Naive thymus-derived CD4-positive, alpha-beta T cell (primary cell): Measurements from ENCODE around the gene KCNIP3. TPM values are rescaled to one million over a fixed set of nuclear protein-coding genes. Genes with fewer than 3 reads are reported as not detected.

Source experiments
- ATAC-seq: fragments of 150-1000 bp; cut with Tn5 transposase; 2 replicates; pipeline ENCODE4 v1.10.0; 2021; ENCODE audit warnings: mild to moderate bottlenecking, moderate library complexity
- CTCF ChIA-PET: fragments of 350-600 bp; sonication (Branson Sonifier 250); formaldehyde crosslinking; loops from one replicate; lab custom pipeline; 2021; ENCODE audit warnings: antibody characterized with exemption; lab: Charles Lee
- POLR2A ChIA-PET: fragments of 350-600 bp; sonication (Branson Sonifier 250); formaldehyde crosslinking; loops from one replicate; lab custom pipeline; 2021; ENCODE audit warnings: antibody characterized with exemption, inconsistent platforms; lab: Charles Lee
- DNase-seq, 9 donors: peaks; one replicate each; pipeline versions ENCODE4 v3.0.0 to v3.0.0-alpha.2; 2020 to 2022; ENCODE audit warnings: mixed read lengths in 1 of 9
- H3K27ac ChIP-seq: one replicate; pipeline ENCODE4 v1.7.0; 2013; ENCODE audit warnings: mild to moderate bottlenecking, low read depth, low read length, moderate library complexity
- H3K27me3 ChIP-seq, 2 donors: one replicate each; pipeline ENCODE4 v1.7.0; 2013; ENCODE audit warnings: low read length in 2 of 2, mild to moderate bottlenecking in 2 of 2, moderate library complexity in 2 of 2; ENCODE audit not compliant: control insufficient read depth in 2 of 2, insufficient read depth in 2 of 2
- H3K36me3 ChIP-seq, 3 experiments: 1 replicate in 2 of 3; 2 replicates in 1 of 3; pipeline ENCODE4 v1.7.0; 2013; ENCODE audit warnings: low read length in 3 of 3, mild to moderate bottlenecking in 3 of 3, moderate library complexity in 1 of 3; ENCODE audit not compliant: insufficient read depth in 3 of 3, control insufficient read depth in 2 of 3
- H3K4me1 ChIP-seq, 2 donors: one replicate each; pipeline ENCODE4 v1.7.0; 2013; ENCODE audit warnings: low read length in 2 of 2, mild to moderate bottlenecking in 2 of 2, moderate library complexity in 1 of 2; ENCODE audit not compliant: control insufficient read depth in 2 of 2, insufficient read depth in 2 of 2
- H3K4me3 ChIP-seq: 2 replicates; pipeline ENCODE4 v1.7.0; 2013; ENCODE audit warnings: mild to moderate bottlenecking, low read length
- H3K9me3 ChIP-seq, 3 experiments: 1 replicate in 2 of 3; 2 replicates in 1 of 3; pipeline ENCODE4 v1.7.0; 2013; ENCODE audit warnings: low read length in 3 of 3; ENCODE audit not compliant: control insufficient read depth in 2 of 3
- H3K27ac Mint-ChIP-seq, 9 donors: one replicate each; pipeline ENCODE4 v1.8.0; 2020 to 2022; ENCODE audit warnings: mixed read lengths in 9 of 9, mild to moderate bottlenecking in 8 of 9, moderate library complexity in 5 of 9, inconsistent platforms in 2 of 9
- H3K27me3 Mint-ChIP-seq, 5 donors: one replicate each; pipeline ENCODE4 v1.8.0; 2021 to 2022; ENCODE audit warnings: mixed read lengths in 5 of 5, mild to moderate bottlenecking in 1 of 5
- H3K36me3 Mint-ChIP-seq, 5 donors: one replicate each; pipeline ENCODE4 v1.8.0; 2020 to 2022; ENCODE audit warnings: mixed read lengths in 5 of 5, mild to moderate bottlenecking in 3 of 5, inconsistent platforms in 1 of 5
- H3K4me1 Mint-ChIP-seq, 7 donors: one replicate each; pipeline ENCODE4 v1.8.0; 2020 to 2022; ENCODE audit warnings: mixed read lengths in 7 of 7, mild to moderate bottlenecking in 3 of 7, inconsistent platforms in 1 of 7
- H3K4me3 Mint-ChIP-seq, 10 donors: one replicate each; pipeline ENCODE4 v1.8.0; 2020 to 2022; ENCODE audit warnings: mild to moderate bottlenecking in 10 of 10, mixed read lengths in 10 of 10, moderate library complexity in 6 of 10, inconsistent platforms in 2 of 10
- H3K9me3 Mint-ChIP-seq, 11 donors: one replicate each; pipeline ENCODE4 v1.8.0; 2020 to 2022; ENCODE audit warnings: mixed read lengths in 11 of 11, mild to moderate bottlenecking in 4 of 11, inconsistent platforms in 1 of 11, moderate library complexity in 1 of 11
- intact Hi-C, 2 donors: fragments of 100-400 bp; cut with micrococcal nuclease; formaldehyde crosslinking; loops; one replicate each; pipeline ENCODE4 v1.15.1; 2023
- polyA plus RNA-seq, 2 donors: library from polyadenylated mRNA; unstranded; fragments of 300-500 nt; fragmentation: Illumina TruSeq; gene quantifications; one replicate each; pipeline ENCODE4 v1.2.3, GENCODE V29; 2021
- total RNA-seq, 6 experiments: library from RNA in 5 of 6; stranded (reverse) in 5 of 6; gene quantifications; 1 replicate in 5 of 6; 2 replicates in 1 of 6; pipeline ENCODE4 v1.2.3 and lab custom pipeline; 2021 to 2026

The KCNIP3 gene
- total and polyA plus RNA-seq, 7 experiments from 2014 or later = 1.0 TPM; not detected in 6

- Histone ChIP-seq H3K9me3 (no peaks in the 10 kb centered on the region), H3K27me3 (no peaks in the 10 kb centered on the region), H3K4me3 (no peak overlapping the region), H3K27ac (no peak overlapping the region), H3K4me1 (no peaks in the 10 kb centered on the region), H3K36me3 (no peaks in the 10 kb centered on the region)
- ChIA-PET CTCF (no interaction called here), POLR2A (no interaction called here)
- Mint-ChIP-seq H3K4me1 (no peaks in the 10 kb centered on the region), H3K27ac (no peak overlapping the region), H3K9me3 (peaks cover 0 to under 1% (median 0%) of the 10 kb centered on the region in 11 donors), H3K27me3 (no peaks in the 10 kb centered on the region), H3K4me3 (no peak overlapping the region), H3K36me3 (no peaks in the 10 kb centered on the region)
- DNase-seq (no peak), ATAC-seq (no peak)
- intact Hi-C loops = no loop called here
Measured at GRCh38 chr2:95278637-95279225, 18.4 kb upstream of the KCNIP3 start.

GRCh38 chr2:95279435-95280035, 17.6 kb upstream of the KCNIP3 start:
- no peak for ATAC-seq
- no peaks in the 10 kb centered on the region for H3K4me1 Mint-ChIP-seq
- Histone ChIP-seq H3K36me3 (no peaks in the 10 kb centered on the region), H3K4me1 (no peaks in the 10 kb centered on the region), H3K27me3 (no peaks in the 10 kb centered on the region), H3K4me3 (no peak overlapping the region), H3K27ac (no peak overlapping the region), H3K9me3 (no peaks in the 10 kb centered on the region)
- DNase-seq = no peak
- H3K27me3 Mint-ChIP-seq = no peaks in the 10 kb centered on the region
- H3K4me3 Mint-ChIP-seq = no peak overlapping the region
- H3K36me3 Mint-ChIP-seq = no peaks in the 10 kb centered on the region
- ChIA-PET CTCF (no interaction called here), POLR2A (no interaction called here)
- intact Hi-C loops = no loop called here
- H3K27ac Mint-ChIP-seq = no peak overlapping the region
- peaks cover 0 to 2% (median 0%) of the 10 kb centered on the region in 11 donors for H3K9me3 Mint-ChIP-seq

DNA sequence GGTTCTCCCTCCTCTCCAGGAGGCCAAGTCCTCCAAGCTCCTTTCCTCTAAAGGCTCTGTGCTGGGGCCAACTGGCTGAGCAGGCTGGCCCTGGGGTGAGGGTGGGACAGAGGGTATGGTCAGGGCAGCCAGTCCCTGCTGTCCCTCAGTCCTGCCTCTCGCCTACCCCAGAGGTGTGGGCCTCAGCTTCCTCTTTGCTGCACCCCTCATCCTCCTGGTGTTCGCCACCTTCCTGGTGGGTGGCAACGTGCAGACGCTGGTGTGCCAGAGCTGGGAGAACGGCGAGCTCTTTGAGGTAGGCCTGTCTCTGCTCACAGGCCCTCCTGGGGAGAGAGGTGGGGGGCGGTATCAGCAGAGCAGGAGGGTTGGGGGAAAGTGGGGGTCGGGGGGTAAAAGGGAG, 16.1 kb upstream of the KCNIP3 start:
- Mint-ChIP-seq H3K9me3 (peaks cover 0 to 2% (median 0%) of the 10 kb centered on the region in 11 donors), H3K27me3 (no peaks in the 10 kb centered on the region), H3K36me3 (no peaks in the 10 kb centered on the region), H3K27ac (no peak overlapping the region), H3K4me3 (no peak overlapping the region), H3K4me1 (no peaks in the 10 kb centered on the region)
- CTCF ChIA-PET = no interaction called here
- Histone ChIP-seq H3K4me3 (no peak overlapping the region), H3K9me3 (no peaks in the 10 kb centered on the region), H3K27me3 (no peaks in the 10 kb centered on the region), H3K27ac (no peak overlapping the region), H3K36me3 (no peaks in the 10 kb centered on the region), H3K4me1 (no peaks in the 10 kb centered on the region)
- DNase-seq (no peak), ATAC-seq (no peak)
- intact Hi-C loops = no loop called here
- POLR2A ChIA-PET = no interaction called here

- H3K4me1 Mint-ChIP-seq = no peaks in the 10 kb centered on the region
- peaks cover 0 to 2% (median 0%) of the 10 kb centered on the region in 11 donors for H3K9me3 Mint-ChIP-seq
- H3K9me3 ChIP-seq = no peaks in the 10 kb centered on the region
- no peak for DNase-seq
- intact Hi-C loops = no loop called here
- no peak overlapping the region for H3K4me3 ChIP-seq
- no peak overlapping the region for H3K27ac Mint-ChIP-seq
- ChIA-PET CTCF (no interaction called here), POLR2A (no interaction called here)
- H3K27me3 Mint-ChIP-seq = no peaks in the 10 kb centered on the region
- H3K27me3 ChIP-seq = no peaks in the 10 kb centered on the region
- no peaks in the 10 kb centered on the region for H3K4me1 ChIP-seq
- H3K4me3 Mint-ChIP-seq = no peak overlapping the region
- no peak for ATAC-seq
- no peak overlapping the region for H3K27ac ChIP-seq
- H3K36me3 Mint-ChIP-seq = no peaks in the 10 kb centered on the region
- no peaks in the 10 kb centered on the region for H3K36me3 ChIP-seq
Measured at GRCh38 chr2:95281786-95282185, 15.4 kb upstream of the KCNIP3 start.

- ChIA-PET POLR2A (no interaction called here), CTCF (no interaction called here)
- H3K27ac ChIP-seq = no peak overlapping the region
- H3K4me3 Mint-ChIP-seq = no peak overlapping the region
- H3K36me3 ChIP-seq = no peaks in the 10 kb centered on the region
- peaks cover 0 to 2% (median 0%) of the 10 kb centered on the region in 11 donors for H3K9me3 Mint-ChIP-seq
- H3K36me3 Mint-ChIP-seq = no peaks in the 10 kb centered on the region
- DNase-seq = no peak
- H3K27me3 Mint-ChIP-seq = no peaks in the 10 kb centered on the region
- H3K4me1 ChIP-seq = no peaks in the 10 kb centered on the region
- no peaks in the 10 kb centered on the region for H3K9me3 ChIP-seq
- H3K4me3 ChIP-seq = no peak overlapping the region
- H3K27me3 ChIP-seq = no peaks in the 10 kb centered on the region
- intact Hi-C loops = no loop called here
- no peak for ATAC-seq
- no peaks in the 10 kb centered on the region for H3K4me1 Mint-ChIP-seq
- H3K27ac Mint-ChIP-seq = no peak overlapping the region
Measured at GRCh38 chr2:95282458-95282857, 14.7 kb upstream of the KCNIP3 start.

DNA sequence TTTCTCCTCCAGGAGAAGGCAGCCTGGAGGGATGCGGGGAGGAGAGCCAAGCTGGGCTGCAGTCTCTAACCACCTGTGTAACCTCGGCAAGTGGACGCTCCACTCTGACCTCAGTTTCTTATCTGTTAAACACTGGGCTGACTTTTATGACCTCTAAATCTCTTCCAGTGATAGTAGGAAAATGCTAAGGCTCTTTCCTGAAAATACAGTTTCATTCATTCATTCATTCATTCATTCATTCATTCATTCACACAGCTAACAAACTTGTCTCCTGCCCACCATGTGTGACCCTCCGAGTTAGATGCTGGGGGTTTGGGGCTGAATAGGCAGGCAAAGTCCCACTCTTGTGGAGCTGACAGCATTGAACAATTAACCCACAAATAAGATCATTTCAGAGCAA, 13.6 kb upstream of the KCNIP3 start:
- Histone ChIP-seq H3K9me3 (no peaks in the 10 kb centered on the region), H3K27ac (no peak overlapping the region), H3K4me3 (no peak overlapping the region), H3K4me1 (no peaks in the 10 kb centered on the region), H3K36me3 (no peaks in the 10 kb centered on the region), H3K27me3 (no peaks in the 10 kb centered on the region)
- H3K27ac Mint-ChIP-seq = peak overlapping the region in 1 of 9 donors; percentile 30
- H3K4me3 Mint-ChIP-seq = no peak overlapping the region
- H3K36me3 Mint-ChIP-seq = no peaks in the 10 kb centered on the region
- no peaks in the 10 kb centered on the region for H3K4me1 Mint-ChIP-seq
- ChIA-PET CTCF (no interaction called here), POLR2A (no interaction called here)
- peaks cover 0 to 2% (median 0%) of the 10 kb centered on the region in 11 donors for H3K9me3 Mint-ChIP-seq
- no peaks in the 10 kb centered on the region for H3K27me3 Mint-ChIP-seq
- ATAC-seq (no peak), DNase-seq (no peak)
- intact Hi-C loops = no loop called here

DNA sequence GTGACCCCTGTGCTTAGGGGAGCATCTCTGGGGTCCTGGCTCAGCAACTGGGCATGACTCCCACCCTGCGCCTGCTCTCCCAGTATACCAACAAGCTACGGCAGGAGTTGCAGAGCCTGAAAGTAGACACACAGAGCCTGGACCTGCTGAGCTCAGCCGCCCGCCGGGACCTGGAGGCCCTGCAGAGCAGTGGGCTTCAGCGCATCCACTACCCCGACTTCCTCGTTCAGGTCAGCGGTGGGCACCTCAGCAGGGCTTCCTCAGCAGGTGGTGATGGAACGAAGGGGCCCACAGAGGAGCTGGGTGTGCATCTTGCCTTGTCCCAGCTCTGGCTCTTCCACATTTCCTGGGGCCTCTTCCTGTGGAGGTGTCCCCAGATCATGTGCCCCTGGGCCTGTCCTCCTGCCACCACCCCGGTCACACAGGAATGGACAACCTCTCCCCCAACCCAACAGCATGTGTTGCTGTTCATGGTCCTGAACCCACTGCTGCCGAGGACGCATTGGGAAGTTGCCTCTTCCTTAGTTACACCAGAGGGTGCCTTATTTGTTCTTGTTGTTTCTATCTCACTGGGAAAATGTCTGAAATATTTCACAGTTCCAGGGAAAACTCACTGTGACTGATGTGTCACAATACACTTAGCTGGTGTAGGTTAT, 12.1 kb upstream of the KCNIP3 start:
- Mint-ChIP-seq H3K36me3 (peaks cover 0 to 5% (median 0%) of the 10 kb centered on the region in 5 donors), H3K4me1 (no peaks in the 10 kb centered on the region), H3K27ac (no peak overlapping the region), H3K27me3 (no peaks in the 10 kb centered on the region), H3K9me3 (peaks cover 0 to 3% (median 1%) of the 10 kb centered on the region in 11 donors), H3K4me3 (no peak overlapping the region)
- no peak for ATAC-seq
- Histone ChIP-seq H3K27ac (no peak overlapping the region), H3K4me3 (no peak overlapping the region), H3K4me1 (no peaks in the 10 kb centered on the region), H3K27me3 (no peaks in the 10 kb centered on the region), H3K9me3 (peaks cover 0 to 1% (median 0%) of the 10 kb centered on the region in 3 experiments), H3K36me3 (no peaks in the 10 kb centered on the region)
- ChIA-PET POLR2A (no interaction called here), CTCF (no interaction called here)
- intact Hi-C loops = no loop called here
- DNase-seq = no peak
